GM21381 (cell line): ENCODE measurements around the gene HNRNPR.
"Not testable (repeated sequence)": the region's sequence is repeated elsewhere in the genome, so short reads cannot be mapped to it uniquely, and the experiment has no call there.

Source experiments
- ATAC-seq: cut with Tn5 transposase; IDR thresholded peaks from one replicate; pipeline ENCODE4 v1.9.1; 2021; ENCODE audit warnings: mild to moderate bottlenecking, moderate library complexity; ENCODE audit not compliant: unreplicated experiment

HNRNPR gene

DNA sequence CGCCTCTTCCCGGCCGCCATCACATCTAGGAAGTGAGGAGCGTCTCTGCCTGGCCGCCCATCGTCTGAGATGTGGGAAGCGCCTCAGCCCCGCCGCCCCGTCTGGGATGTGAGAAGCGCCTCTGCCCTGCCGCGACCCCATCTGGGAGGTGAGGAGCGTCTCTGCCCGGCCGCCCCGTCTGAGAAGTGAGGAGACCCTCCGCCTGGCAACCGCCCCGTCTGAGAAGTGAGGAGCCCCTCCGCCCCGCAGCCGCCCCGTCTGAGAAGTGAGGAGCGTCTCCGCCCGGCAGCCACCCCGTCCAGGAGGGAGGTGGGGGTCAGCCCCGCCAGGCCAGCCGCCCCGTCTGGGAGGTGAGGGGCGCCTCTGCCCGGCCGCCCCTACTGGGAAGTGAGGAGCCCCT is 86.7 kb downstream of the HNRNPR start:
- not testable (repeated sequence) for ATAC-seq
